Measurements from ENCODE around the gene PDPR. TPM values are rescaled to one million over a fixed set of nuclear protein-coding genes. Genes with fewer than 3 reads are reported as not detected.
"Not testable (repeated sequence)": the region's sequence is repeated elsewhere in the genome, so short reads cannot be mapped to it uniquely, and the experiment has no call there.

Gene PDPR
- total RNA-seq, 1 experiment from 2014 or later = 28.5 TPM

GRCh38 chr16:70149296-70149695, 35.2 kb downstream of the PDPR start:
- intact Hi-C loops (cut with micrococcal nuclease); H3K9me3 ChIP-seq (ENCODE audit: control insufficient read depth in 1 of 2, insufficient read depth in 1 of 2, low read depth in 1 of 2, low read length in 2 of 2); RAD21 ChIA-PET (ENCODE audit: low non-redundant PET in 1 of 2, low total read pairs in 2 of 2, uncharacterized antibody in 2 of 2, unreplicated experiment in 2 of 2); H3K4me3 ChIP-seq (replicated peaks in 1 of 2; ENCODE audit: low read depth in 1 of 2, low read length in 2 of 2); H3K79me2 ChIP-seq (ENCODE audit: insufficient read depth, low read length); ATAC-seq; H3K27ac ChIP-seq (ENCODE audit: low read depth, low read length); H3K27me3 ChIP-seq (ENCODE audit: insufficient read depth, low read length); H3K9me2 ChIP-seq (ENCODE audit: insufficient read depth); DNase-seq (ENCODE audit: low read depth, low spot score); H2AFZ ChIP-seq (ENCODE audit: low read depth, low read length, poor library complexity, severe bottlenecking); H4K20me1 ChIP-seq (ENCODE audit: insufficient read depth); H3K9ac ChIP-seq (ENCODE audit: low read length); CTCF ChIA-PET; POLR2A ChIA-PET; H3K4me2 ChIP-seq (ENCODE audit: low read length); BruUV-seq (replicated peaks): not testable (repeated sequence)
- peaks cover 10 to 28% of the 10 kb centered on the region in 2 experiments; a peak in 3 of 4 replicates for H3K36me3 ChIP-seq (ENCODE audit: control insufficient read depth in 1 of 2, insufficient read depth in 2 of 2, low read length in 2 of 2)
- peaks cover 0 to 16% of the 10 kb centered on the region in 2 experiments; a peak in 2 of 4 replicates for H3K4me1 ChIP-seq (ENCODE audit: control insufficient read depth in 1 of 2, insufficient read depth in 2 of 2, low read length in 2 of 2)

DNA sequence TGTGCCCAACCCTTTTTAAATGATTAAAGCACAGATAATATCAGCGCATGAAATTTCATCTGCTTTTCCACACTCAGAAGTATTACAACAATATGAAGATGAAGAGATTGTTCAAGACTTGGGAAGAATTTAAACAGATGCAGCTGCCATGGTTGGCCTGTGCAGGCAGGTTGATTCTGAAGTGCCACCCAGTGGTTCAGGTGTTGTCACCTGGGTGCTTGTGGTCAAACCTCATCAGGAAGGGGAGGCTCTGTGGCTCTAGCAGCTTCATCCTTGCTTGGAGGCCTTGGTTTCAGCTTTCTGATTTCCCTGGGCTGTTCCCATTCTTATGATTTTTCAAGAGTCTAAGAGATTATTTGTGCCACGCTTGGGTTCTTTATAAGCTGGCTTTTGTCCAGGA, 37.3 kb downstream of the PDPR start:
- POLR2A ChIA-PET = no interaction called here
- ATAC-seq (peak; percentile 50), DNase-seq (ENCODE audit: low read depth, low spot score) (no peak)
- peaks cover 11 to 34% of the 10 kb centered on the region in 2 experiments; a peak in 3 of 4 replicates for H3K36me3 ChIP-seq (ENCODE audit: control insufficient read depth in 1 of 2, insufficient read depth in 2 of 2, low read length in 2 of 2)
- intact Hi-C loops (cut with micrococcal nuclease) = no loop called here
- peak overlapping the region; percentile 27 for H3K4me2 ChIP-seq (ENCODE audit: low read length)
- no peaks in the 10 kb centered on the region for H3K9me3 ChIP-seq (ENCODE audit: control insufficient read depth in 1 of 2, insufficient read depth in 1 of 2, low read depth in 1 of 2, low read length in 2 of 2)
- TF ChIP-seq CTCF (IDR thresholded peaks at IDR 0.05 in 2 of 3, conservative IDR thresholded peaks at IDR 0.05 in 1 of 3; ENCODE audit: borderline replicate concordance in 1 of 3, insufficient read depth in 1 of 3, low read depth in 2 of 3, low read length in 2 of 3) (no peak), RAD21 (IDR thresholded peaks at IDR 0.05; ENCODE audit: low read depth) (peak; percentile 43)
- H3K4me3 ChIP-seq (replicated peaks in 1 of 2; ENCODE audit: low read depth in 1 of 2, low read length in 2 of 2) = no peak overlapping the region
- H3K9me2 ChIP-seq (ENCODE audit: insufficient read depth) = no peaks in the 10 kb centered on the region
- no peak overlapping the region for H3K27ac ChIP-seq (ENCODE audit: low read depth, low read length)
- BruUV-seq (replicated peaks) = no TSS peak
- peaks cover 0 to 16% of the 10 kb centered on the region in 2 experiments; a peak in 2 of 4 replicates for H3K4me1 ChIP-seq (ENCODE audit: control insufficient read depth in 1 of 2, insufficient read depth in 2 of 2, low read length in 2 of 2)
- CTCF ChIA-PET = no interaction called here
- RAD21 ChIA-PET (ENCODE audit: low non-redundant PET in 1 of 2, low total read pairs in 2 of 2, uncharacterized antibody in 2 of 2, unreplicated experiment in 2 of 2) = no interaction called here
- H3K27me3 ChIP-seq (ENCODE audit: insufficient read depth, low read length) = no peaks in the 10 kb centered on the region
- no peaks in the 10 kb centered on the region for H3K79me2 ChIP-seq (ENCODE audit: insufficient read depth, low read length)
- H3K9ac ChIP-seq (ENCODE audit: low read length) = no peak overlapping the region
- H2AFZ ChIP-seq (ENCODE audit: low read depth, low read length, poor library complexity, severe bottlenecking) = no peak overlapping the region
- no peaks in the 10 kb centered on the region for H4K20me1 ChIP-seq (ENCODE audit: insufficient read depth)

Measured in HCT116 (cell line).